ENCODE data around the gene EML1.

EML1 gene

DNA sequence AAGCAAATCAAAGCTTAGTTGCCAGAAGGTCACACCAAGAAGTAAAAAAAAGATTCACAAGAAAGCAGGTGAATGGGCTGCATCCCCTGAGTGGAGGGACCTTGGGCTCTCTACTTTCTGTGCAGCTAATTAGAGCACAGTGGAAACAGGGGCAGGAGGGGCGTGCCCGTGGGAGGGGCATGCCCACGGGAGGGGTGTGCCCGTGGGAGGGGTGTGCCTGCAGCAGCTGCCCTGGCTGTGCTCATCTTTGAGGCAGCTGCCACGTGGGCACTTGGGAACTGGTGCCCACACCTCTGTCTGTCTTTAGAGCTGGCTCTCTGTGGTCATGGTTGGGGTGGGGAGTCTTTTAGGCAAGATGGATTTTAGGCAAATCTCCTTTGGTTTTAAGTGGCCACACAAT lies 60.0 kb downstream of the EML1 start:
- no peak for DNase-seq (ENCODE audit: low read depth)
- TF ChIP-seq, protein P1, sequence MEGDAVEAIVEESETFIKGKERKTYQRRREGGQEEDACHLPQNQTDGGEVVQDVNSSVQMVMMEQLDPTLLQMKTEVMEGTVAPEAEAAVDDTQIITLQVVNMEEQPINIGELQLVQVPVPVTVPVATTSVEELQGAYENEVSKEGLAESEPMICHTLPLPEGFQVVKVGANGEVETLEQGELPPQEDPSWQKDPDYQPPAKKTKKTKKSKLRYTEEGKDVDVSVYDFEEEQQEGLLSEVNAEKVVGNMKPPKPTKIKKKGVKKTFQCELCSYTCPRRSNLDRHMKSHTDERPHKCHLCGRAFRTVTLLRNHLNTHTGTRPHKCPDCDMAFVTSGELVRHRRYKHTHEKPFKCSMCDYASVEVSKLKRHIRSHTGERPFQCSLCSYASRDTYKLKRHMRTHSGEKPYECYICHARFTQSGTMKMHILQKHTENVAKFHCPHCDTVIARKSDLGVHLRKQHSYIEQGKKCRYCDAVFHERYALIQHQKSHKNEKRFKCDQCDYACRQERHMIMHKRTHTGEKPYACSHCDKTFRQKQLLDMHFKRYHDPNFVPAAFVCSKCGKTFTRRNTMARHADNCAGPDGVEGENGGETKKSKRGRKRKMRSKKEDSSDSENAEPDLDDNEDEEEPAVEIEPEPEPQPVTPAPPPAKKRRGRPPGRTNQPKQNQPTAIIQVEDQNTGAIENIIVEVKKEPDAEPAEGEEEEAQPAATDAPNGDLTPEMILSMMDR (IDR thresholded peaks at IDR 0.05; ENCODE audit: low read length, missing control alignments): no peak
- no peak overlapping the region for H3K4me3 ChIP-seq (replicated peaks; ENCODE audit: low read depth, low read length)

DNA sequence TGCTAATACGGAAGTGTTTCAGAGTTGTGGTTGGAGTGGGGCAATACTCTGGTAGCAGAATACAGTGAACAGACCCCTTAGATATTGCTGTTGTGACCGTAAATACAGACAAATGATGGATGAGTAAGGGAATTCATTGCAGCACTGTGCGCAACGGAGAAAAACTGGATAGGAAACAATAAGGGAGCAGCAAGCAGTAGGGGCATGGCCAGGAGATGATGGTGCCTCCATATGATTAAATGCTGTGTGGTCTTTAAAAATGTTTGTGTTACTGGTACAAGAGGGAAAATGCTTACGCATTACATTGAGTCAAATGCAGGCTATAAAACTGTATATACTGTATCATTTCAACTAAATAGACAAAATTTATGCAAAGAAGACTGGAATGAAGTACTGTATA lies 61.6 kb downstream of the EML1 start:
- no peak overlapping the region for H3K4me3 ChIP-seq (replicated peaks; ENCODE audit: low read depth, low read length)
- TF ChIP-seq, protein P1 (IDR thresholded peaks at IDR 0.05; ENCODE audit: low read length, missing control alignments): no peak
- no peak for DNase-seq (ENCODE audit: low read depth)

DNA sequence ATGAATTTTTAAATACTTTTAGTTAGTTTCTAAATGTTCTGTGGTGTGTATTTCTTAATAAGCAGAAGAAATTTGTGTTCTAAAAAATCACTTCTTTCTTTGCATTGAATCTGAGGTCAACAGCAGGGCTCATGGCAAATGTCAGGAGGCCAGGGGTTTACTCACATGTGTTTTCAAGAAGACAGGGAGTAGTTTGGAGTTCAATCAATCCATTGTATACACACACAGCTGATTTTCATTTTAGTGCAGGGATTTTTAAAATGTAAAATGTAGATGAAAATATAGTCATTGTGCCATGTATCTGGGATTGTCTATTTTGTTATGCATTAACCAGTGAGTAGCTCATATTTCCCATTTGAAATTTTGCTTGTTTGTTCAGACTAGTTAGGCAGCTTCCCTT lies 62.1 kb downstream of the EML1 start:
- no peak for DNase-seq (ENCODE audit: low read depth)
- TF ChIP-seq, protein P1 (IDR thresholded peaks at IDR 0.05; ENCODE audit: low read length, missing control alignments): no peak
- no peak overlapping the region for H3K4me3 ChIP-seq (replicated peaks; ENCODE audit: low read depth, low read length)

DNA sequence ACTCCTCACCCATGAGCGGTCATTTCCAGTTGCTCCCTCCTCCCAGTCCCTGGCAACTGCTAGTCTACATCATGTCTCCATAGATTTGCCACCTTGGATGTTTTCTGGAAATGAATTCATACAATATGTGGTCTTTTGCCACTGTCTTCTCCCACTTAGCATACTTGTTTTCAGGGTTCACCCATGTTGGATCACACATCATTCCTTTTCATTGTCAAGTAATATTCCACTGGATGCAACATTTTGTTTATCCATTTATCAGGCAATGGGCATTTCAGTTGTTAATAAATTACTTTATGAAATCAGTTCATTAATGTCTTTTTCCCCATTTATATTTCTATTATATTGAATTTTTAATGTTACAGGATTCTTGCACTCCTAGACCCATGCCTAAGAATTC lies 64.3 kb downstream of the EML1 start:
- H3K4me3 ChIP-seq (replicated peaks; ENCODE audit: low read depth, low read length): no peak overlapping the region
- TF ChIP-seq, protein P1 (IDR thresholded peaks at IDR 0.05; ENCODE audit: low read length, missing control alignments): no peak
- DNase-seq (ENCODE audit: low read depth): no peak

- DNase-seq (ENCODE audit: low read depth): no peak
- TF ChIP-seq, protein P1 (IDR thresholded peaks at IDR 0.05; ENCODE audit: low read length, missing control alignments): no peak
- no peak overlapping the region for H3K4me3 ChIP-seq (replicated peaks; ENCODE audit: low read depth, low read length)
Measured at GRCh38 chr14:99860219-99860618, 67.0 kb downstream of the EML1 start.

- H3K4me3 ChIP-seq (replicated peaks; ENCODE audit: low read depth, low read length): no peak overlapping the region
- peak; percentile 3 for DNase-seq (ENCODE audit: low read depth)
- TF ChIP-seq, protein P1 (IDR thresholded peaks at IDR 0.05; ENCODE audit: low read length, missing control alignments): no peak
Measured at GRCh38 chr14:99862136-99862535, 68.9 kb downstream of the EML1 start.

DNA sequence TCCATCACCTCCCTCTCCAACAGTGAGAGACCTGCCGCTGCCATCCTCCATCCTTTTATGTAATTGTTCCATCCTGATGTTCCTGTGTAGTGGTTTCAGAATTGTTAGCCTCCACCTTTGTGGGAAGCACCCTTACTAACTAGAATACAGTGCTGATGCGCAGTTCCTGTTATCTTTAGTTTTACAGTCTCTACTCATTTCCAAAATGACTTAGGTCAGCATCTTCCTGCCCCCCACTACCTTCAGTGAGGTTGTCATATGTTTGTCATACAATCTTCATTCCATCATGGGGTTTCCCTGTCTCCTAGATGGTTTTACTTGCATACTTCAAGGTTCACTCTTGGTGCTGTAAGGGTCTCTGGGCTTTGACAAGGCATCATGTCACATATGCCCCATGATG lies 69.8 kb downstream of the EML1 start:
- TF ChIP-seq, protein P1 (IDR thresholded peaks at IDR 0.05; ENCODE audit: low read length, missing control alignments): no peak
- no peak for DNase-seq (ENCODE audit: low read depth)

More for the DNA sequence above, 69.8 kb downstream of the EML1 start:
- no peak overlapping the region for H3K4me3 ChIP-seq (replicated peaks; ENCODE audit: low read depth, low read length)

Data from fibroblast of pulmonary artery (primary cell).